Sigmoid colon (tissue), 4 donors: ENCODE data around the gene ZBTB9.

Experiments
- EP300 ChIP-seq, 4 donors: sonication (generic); formaldehyde crosslinking; IDR thresholded peaks; one replicate each; pipeline ENCODE4 v1.6.1; 2017; ENCODE audit warnings: antibody characterized with exemption in 4 of 4
- POLR2A ChIP-seq, 2 donors: fragments of 450-650 bp; IDR thresholded peaks; one replicate each; pipeline ENCODE4 v1.6.1; 2016; ENCODE audit warnings: antibody characterized with exemption in 2 of 2, mild to moderate bottlenecking in 2 of 2, moderate library complexity in 2 of 2
- POLR2AphosphoS5 ChIP-seq, 4 donors: sonication (generic); formaldehyde crosslinking; IDR thresholded peaks; one replicate each; pipeline ENCODE4 v1.6.1; 2017; ENCODE audit warnings: antibody characterized with exemption in 4 of 4
- TF ChIP-seq, protein P1 (sequence below), 4 experiments: fragments of 450-650 bp in 3 of 4; fragments of 200-600 bp in 1 of 4; IDR thresholded peaks; one replicate each; pipeline ENCODE4 v1.5.1; 2016 to 2019; ENCODE audit warnings: antibody characterized with exemption in 4 of 4, mild to moderate bottlenecking in 3 of 4, moderate library complexity in 2 of 4

DNA sequence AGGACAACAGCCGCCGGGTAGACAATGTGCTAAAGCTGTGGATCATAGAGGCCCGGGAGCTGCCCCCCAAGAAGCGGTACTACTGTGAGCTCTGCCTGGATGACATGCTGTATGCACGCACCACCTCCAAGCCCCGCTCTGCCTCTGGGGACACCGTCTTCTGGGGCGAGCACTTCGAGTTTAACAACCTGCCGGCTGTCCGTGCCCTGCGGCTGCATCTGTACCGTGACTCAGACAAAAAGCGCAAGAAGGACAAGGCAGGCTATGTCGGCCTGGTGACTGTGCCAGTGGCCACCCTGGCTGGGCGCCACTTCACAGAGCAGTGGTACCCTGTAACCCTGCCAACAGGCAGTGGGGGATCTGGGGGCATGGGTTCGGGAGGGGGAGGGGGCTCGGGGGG lies 16.7 kb upstream of the ZBTB9 start:
- TF ChIP-seq, protein P1, sequence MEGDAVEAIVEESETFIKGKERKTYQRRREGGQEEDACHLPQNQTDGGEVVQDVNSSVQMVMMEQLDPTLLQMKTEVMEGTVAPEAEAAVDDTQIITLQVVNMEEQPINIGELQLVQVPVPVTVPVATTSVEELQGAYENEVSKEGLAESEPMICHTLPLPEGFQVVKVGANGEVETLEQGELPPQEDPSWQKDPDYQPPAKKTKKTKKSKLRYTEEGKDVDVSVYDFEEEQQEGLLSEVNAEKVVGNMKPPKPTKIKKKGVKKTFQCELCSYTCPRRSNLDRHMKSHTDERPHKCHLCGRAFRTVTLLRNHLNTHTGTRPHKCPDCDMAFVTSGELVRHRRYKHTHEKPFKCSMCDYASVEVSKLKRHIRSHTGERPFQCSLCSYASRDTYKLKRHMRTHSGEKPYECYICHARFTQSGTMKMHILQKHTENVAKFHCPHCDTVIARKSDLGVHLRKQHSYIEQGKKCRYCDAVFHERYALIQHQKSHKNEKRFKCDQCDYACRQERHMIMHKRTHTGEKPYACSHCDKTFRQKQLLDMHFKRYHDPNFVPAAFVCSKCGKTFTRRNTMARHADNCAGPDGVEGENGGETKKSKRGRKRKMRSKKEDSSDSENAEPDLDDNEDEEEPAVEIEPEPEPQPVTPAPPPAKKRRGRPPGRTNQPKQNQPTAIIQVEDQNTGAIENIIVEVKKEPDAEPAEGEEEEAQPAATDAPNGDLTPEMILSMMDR (IDR thresholded peaks at IDR 0.05) = no peak
- TF ChIP-seq POLR2A (IDR thresholded peaks at IDR 0.05) (no peak), POLR2AphosphoS5 (IDR thresholded peaks at IDR 0.05) (no peak), EP300 (IDR thresholded peaks at IDR 0.05) (no peak)
